MCF 10A (cell line): ENCODE data around the gene WDR45B. TPM values are rescaled to one million over a fixed set of nuclear protein-coding genes. Genes with fewer than 3 reads are reported as not detected.
"Not testable (repeated sequence)": the region's sequence is repeated elsewhere in the genome, so short reads cannot be mapped to it uniquely, and the experiment has no call there.

ENCODE experiments used
- BruUV-seq: library from RNA; stranded (reverse); fragments of 400-500 nt; replicated peaks from 2 replicates; lab custom pipeline; 2021; lab: Mats Ljungman, UMichigan
- CTCF ChIA-PET: fragments of 300-600 bp; sonication (Branson Sonifier 250); formaldehyde crosslinking; extraction: SDS; loops from one replicate; lab custom pipeline; 2021; ENCODE audit warnings: antibody characterized with exemption, inconsistent platforms; lab: Yijun Ruan, JAX
- POLR2A ChIA-PET: fragments of 300-600, 350-650 bp; sonication (Branson Sonifier 250); formaldehyde crosslinking; extraction: SDS; loops from one replicate; lab custom pipeline; 2020; ENCODE audit warnings: antibody characterized with exemption, inconsistent platforms; lab: Yijun Ruan, JAX
- DNase-seq: peaks from one replicate; pipeline ENCODE4 v3.0.0-alpha.2; 2018; ENCODE audit not compliant: unreplicated experiment
- H3K27ac Mint-ChIP-seq: one replicate; pipeline ENCODE4 v1.8.0; 2022; ENCODE audit warnings: mild to moderate bottlenecking, low read depth, mixed read lengths; ENCODE audit not compliant: unreplicated experiment
- H3K27me3 Mint-ChIP-seq: one replicate; pipeline ENCODE4 v1.8.0; 2022; ENCODE audit warnings: mixed read lengths; ENCODE audit not compliant: insufficient read depth, unreplicated experiment
- H3K36me3 Mint-ChIP-seq: one replicate; pipeline ENCODE4 v1.8.0; 2022; ENCODE audit warnings: mild to moderate bottlenecking, moderate library complexity, mixed read lengths; ENCODE audit not compliant: insufficient read depth, unreplicated experiment
- H3K4me1 Mint-ChIP-seq: one replicate; pipeline ENCODE4 v1.8.0; 2022; ENCODE audit warnings: mixed read lengths; ENCODE audit not compliant: insufficient read depth, unreplicated experiment
- H3K4me3 Mint-ChIP-seq: one replicate; pipeline ENCODE4 v1.8.0; 2022; ENCODE audit warnings: mild to moderate bottlenecking, moderate library complexity, mixed read lengths; ENCODE audit not compliant: unreplicated experiment
- H3K9me3 Mint-ChIP-seq: one replicate; pipeline ENCODE4 v1.8.0; 2022; ENCODE audit warnings: mixed read lengths; ENCODE audit not compliant: unreplicated experiment
- intact Hi-C: fragments of 100-400 bp; cut with micrococcal nuclease; formaldehyde crosslinking; loops from 2 replicates; pipeline ENCODE4 v1.14.1; 2022
- total RNA-seq: library from RNA; stranded (reverse); gene quantifications from 2 replicates; pipeline ENCODE4 v1.2.3, GENCODE V29; 2022
- TF ChIP-seq, protein P1 (sequence below): fragments of 200-600 bp; IDR thresholded peaks from one replicate; pipeline ENCODE4 v1.8.0; 2022; ENCODE audit warnings: antibody characterized with exemption, mild to moderate bottlenecking; ENCODE audit not compliant: unreplicated experiment

Gene WDR45B
- total RNA-seq, 1 experiment from 2014 or later, result 88.3 TPM

- Mint-ChIP-seq H3K4me3 (no peak overlapping the region), H3K36me3 (peaks cover 12% of the 10 kb centered on the region), H3K27ac (no peak overlapping the region), H3K9me3 (no peaks in the 10 kb centered on the region), H3K27me3 (no peaks in the 10 kb centered on the region), H3K4me1 (no peaks in the 10 kb centered on the region)
- ChIA-PET POLR2A (interaction anchor here (0.7 kb wide), 1 partner anchor 25 kb away, joined by 3 read pairs; no protein-coding TSS in a partner anchor), CTCF (no interaction called here)
- intact Hi-C loops, result no loop called here
- no TSS peak for BruUV-seq
- DNase-seq, result no peak
- TF ChIP-seq, protein P1, sequence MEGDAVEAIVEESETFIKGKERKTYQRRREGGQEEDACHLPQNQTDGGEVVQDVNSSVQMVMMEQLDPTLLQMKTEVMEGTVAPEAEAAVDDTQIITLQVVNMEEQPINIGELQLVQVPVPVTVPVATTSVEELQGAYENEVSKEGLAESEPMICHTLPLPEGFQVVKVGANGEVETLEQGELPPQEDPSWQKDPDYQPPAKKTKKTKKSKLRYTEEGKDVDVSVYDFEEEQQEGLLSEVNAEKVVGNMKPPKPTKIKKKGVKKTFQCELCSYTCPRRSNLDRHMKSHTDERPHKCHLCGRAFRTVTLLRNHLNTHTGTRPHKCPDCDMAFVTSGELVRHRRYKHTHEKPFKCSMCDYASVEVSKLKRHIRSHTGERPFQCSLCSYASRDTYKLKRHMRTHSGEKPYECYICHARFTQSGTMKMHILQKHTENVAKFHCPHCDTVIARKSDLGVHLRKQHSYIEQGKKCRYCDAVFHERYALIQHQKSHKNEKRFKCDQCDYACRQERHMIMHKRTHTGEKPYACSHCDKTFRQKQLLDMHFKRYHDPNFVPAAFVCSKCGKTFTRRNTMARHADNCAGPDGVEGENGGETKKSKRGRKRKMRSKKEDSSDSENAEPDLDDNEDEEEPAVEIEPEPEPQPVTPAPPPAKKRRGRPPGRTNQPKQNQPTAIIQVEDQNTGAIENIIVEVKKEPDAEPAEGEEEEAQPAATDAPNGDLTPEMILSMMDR, result no peak
Measured at GRCh38 chr17:82657926-82658325, 9.7 kb upstream of the WDR45B start.

- TF ChIP-seq, protein P1, result no peak
- intact Hi-C loops, result no loop called here
- Mint-ChIP-seq H3K4me3 (no peak overlapping the region), H3K36me3 (peaks cover 12% of the 10 kb centered on the region), H3K4me1 (no peaks in the 10 kb centered on the region), H3K9me3 (no peaks in the 10 kb centered on the region), H3K27me3 (no peaks in the 10 kb centered on the region), H3K27ac (no peak overlapping the region)
- DNase-seq, result no peak
- no TSS peak for BruUV-seq
- ChIA-PET POLR2A (no interaction called here), CTCF (no interaction called here)
Measured at GRCh38 chr17:82656266-82656665, 8.0 kb upstream of the WDR45B start.

GRCh38 chr17:82655523-82655922 is 7.3 kb upstream of the WDR45B start:
- no peaks in the 10 kb centered on the region for H3K4me1 Mint-ChIP-seq
- H3K4me3 Mint-ChIP-seq, result no peak overlapping the region
- ChIA-PET CTCF (no interaction called here), POLR2A (no interaction called here)
- intact Hi-C loops, result no loop called here
- TF ChIP-seq, protein P1, result no peak
- no peaks in the 10 kb centered on the region for H3K9me3 Mint-ChIP-seq
- peaks cover 12% of the 10 kb centered on the region for H3K36me3 Mint-ChIP-seq
- H3K27me3 Mint-ChIP-seq, result no peaks in the 10 kb centered on the region
- no peak overlapping the region for H3K27ac Mint-ChIP-seq
- no peak for DNase-seq
- no TSS peak for BruUV-seq

DNA sequence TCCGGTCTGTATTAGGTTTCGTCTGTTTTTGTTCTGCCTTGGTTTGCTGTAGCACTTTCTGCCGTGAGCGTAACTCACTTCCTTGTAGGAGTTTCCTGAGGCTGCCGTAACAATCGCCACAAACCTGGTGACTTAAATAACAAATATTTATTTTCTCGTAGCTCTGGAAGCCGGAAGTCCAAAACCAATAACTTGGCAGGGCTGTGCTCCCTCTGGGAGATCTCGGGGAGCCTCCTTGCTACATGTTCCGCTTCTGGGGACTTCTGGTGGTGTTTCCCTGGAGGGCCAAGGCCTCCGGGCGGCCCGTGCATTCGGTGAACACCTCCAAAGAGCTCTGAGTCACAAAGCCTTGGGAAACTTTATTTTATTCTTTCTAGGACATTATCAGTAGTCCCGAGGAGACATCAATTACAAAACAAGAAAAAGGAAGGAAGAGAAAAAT is 6.8 kb upstream of the WDR45B start:
- H3K27ac Mint-ChIP-seq, result no peak overlapping the region
- no peaks in the 10 kb centered on the region for H3K27me3 Mint-ChIP-seq
- DNase-seq, result no peak
- H3K4me3 Mint-ChIP-seq, result no peak overlapping the region
- intact Hi-C loops, result no loop called here
- TF ChIP-seq, protein P1, result no peak
- peaks cover 12% of the 10 kb centered on the region for H3K36me3 Mint-ChIP-seq
- CTCF ChIA-PET, result no interaction called here
- POLR2A ChIA-PET, result no interaction called here
- no peaks in the 10 kb centered on the region for H3K9me3 Mint-ChIP-seq
- no peaks in the 10 kb centered on the region for H3K4me1 Mint-ChIP-seq
- no TSS peak for BruUV-seq

GRCh38 chr17:82654611-82655010 is 6.4 kb upstream of the WDR45B start:
- intact Hi-C loops, BruUV-seq, CTCF ChIA-PET, H3K9me3 Mint-ChIP-seq, H3K27me3 Mint-ChIP-seq, H3K4me1 Mint-ChIP-seq, DNase-seq, H3K27ac Mint-ChIP-seq, H3K4me3 Mint-ChIP-seq, POLR2A ChIA-PET, H3K36me3 Mint-ChIP-seq: not testable (repeated sequence)
